Activated CD8-positive, alpha-beta T cell treated with anti-CD3 and anti-CD28 coated beads, Interleukin-2, amount 10 ng/mL, durations not matched to agents 7 days and 5 days (primary cell): ENCODE data around the gene SREBF1. TPM values are rescaled to one million over a fixed set of nuclear protein-coding genes. Genes with fewer than 3 reads are reported as not detected.

Experiments
- ATAC-seq: fragments of 150-1000 bp; cut with Tn5 transposase; one replicate; pipeline ENCODE4 v1.10.0; 2021; ENCODE audit warnings: moderate library complexity
- CTCF ChIA-PET: fragments of 350-600 bp; sonication (Branson Sonifier 250); formaldehyde crosslinking; loops from one replicate; lab custom pipeline; 2021; ENCODE audit warnings: antibody characterized with exemption; lab: Charles Lee
- POLR2A ChIA-PET: fragments of 350-600 bp; sonication (Branson Sonifier 250); formaldehyde crosslinking; loops from one replicate; lab custom pipeline; 2021; ENCODE audit warnings: antibody characterized with exemption; lab: Charles Lee
- DNase-seq: peaks from one replicate; pipeline ENCODE4 v3.0.0-alpha.2; 2020
- H3K27ac Mint-ChIP-seq: one replicate; pipeline ENCODE4 v1.8.0; 2021; ENCODE audit warnings: mild to moderate bottlenecking, mixed read lengths
- H3K27me3 Mint-ChIP-seq: one replicate; pipeline ENCODE4 v1.8.0; 2021; ENCODE audit warnings: low read depth, mixed read lengths
- H3K36me3 Mint-ChIP-seq: one replicate; pipeline ENCODE4 v1.8.0; 2021; ENCODE audit warnings: low read depth, mixed read lengths
- H3K4me1 Mint-ChIP-seq: one replicate; pipeline ENCODE4 v1.8.0; 2021; ENCODE audit warnings: low read depth, mixed read lengths
- H3K4me3 Mint-ChIP-seq: one replicate; pipeline ENCODE4 v1.8.0; 2021; ENCODE audit warnings: mild to moderate bottlenecking, mixed read lengths
- H3K9me3 Mint-ChIP-seq: one replicate; pipeline ENCODE4 v1.8.0; 2022; ENCODE audit warnings: mixed read lengths; ENCODE audit not compliant: insufficient read depth
- total RNA-seq, 2 experiments: library from RNA; stranded (reverse); gene quantifications; one replicate each; pipeline ENCODE4 v1.2.3, GENCODE V29; 2021

Gene SREBF1
- total RNA-seq, 2 experiments from 2014 or later, result 212 to 254 TPM

- ATAC-seq (no peak), DNase-seq (no peak)
- no peaks in the 10 kb centered on the region for H3K27me3 Mint-ChIP-seq
- peaks cover 6% of the 10 kb centered on the region for H3K36me3 Mint-ChIP-seq
- no peaks in the 10 kb centered on the region for H3K4me1 Mint-ChIP-seq
- no peak overlapping the region for H3K4me3 Mint-ChIP-seq
- H3K9me3 Mint-ChIP-seq, result no peaks in the 10 kb centered on the region
- ChIA-PET CTCF (interaction anchor here (0.8 kb wide), 1 partner anchor 47 kb away, joined by 3 read pairs; no protein-coding TSS in a partner anchor), POLR2A (no interaction called here)
- H3K27ac Mint-ChIP-seq, result no peak overlapping the region
Measured at GRCh38 chr17:17872547-17873345, 36.0 kb upstream of the SREBF1 start.

- no peak for DNase-seq
- H3K9me3 Mint-ChIP-seq, result no peaks in the 10 kb centered on the region
- H3K27ac Mint-ChIP-seq, result no peak overlapping the region
- CTCF ChIA-PET, result no interaction called here
- no peak for ATAC-seq
- peaks cover 3% of the 10 kb centered on the region for H3K36me3 Mint-ChIP-seq
- no peak overlapping the region for H3K4me3 Mint-ChIP-seq
- no peaks in the 10 kb centered on the region for H3K4me1 Mint-ChIP-seq
- no peaks in the 10 kb centered on the region for H3K27me3 Mint-ChIP-seq
- POLR2A ChIA-PET, result no interaction called here
Measured at GRCh38 chr17:17871913-17872312, 35.1 kb upstream of the SREBF1 start.

GRCh38 chr17:17870247-17870646, 33.5 kb upstream of the SREBF1 start:
- Mint-ChIP-seq H3K9me3 (no peaks in the 10 kb centered on the region), H3K27ac (no peak overlapping the region), H3K27me3 (no peaks in the 10 kb centered on the region), H3K4me1 (no peaks in the 10 kb centered on the region), H3K4me3 (no peak overlapping the region), H3K36me3 (no peaks in the 10 kb centered on the region)
- ChIA-PET POLR2A (no interaction called here), CTCF (interaction anchor here (0.6 to 1.1 kb wide), 3 partner anchors 49 to 165 kb away, joined by 3 to 4 read pairs (median 3); no protein-coding TSS in a partner anchor)
- DNase-seq (no peak), ATAC-seq (no peak)

DNA sequence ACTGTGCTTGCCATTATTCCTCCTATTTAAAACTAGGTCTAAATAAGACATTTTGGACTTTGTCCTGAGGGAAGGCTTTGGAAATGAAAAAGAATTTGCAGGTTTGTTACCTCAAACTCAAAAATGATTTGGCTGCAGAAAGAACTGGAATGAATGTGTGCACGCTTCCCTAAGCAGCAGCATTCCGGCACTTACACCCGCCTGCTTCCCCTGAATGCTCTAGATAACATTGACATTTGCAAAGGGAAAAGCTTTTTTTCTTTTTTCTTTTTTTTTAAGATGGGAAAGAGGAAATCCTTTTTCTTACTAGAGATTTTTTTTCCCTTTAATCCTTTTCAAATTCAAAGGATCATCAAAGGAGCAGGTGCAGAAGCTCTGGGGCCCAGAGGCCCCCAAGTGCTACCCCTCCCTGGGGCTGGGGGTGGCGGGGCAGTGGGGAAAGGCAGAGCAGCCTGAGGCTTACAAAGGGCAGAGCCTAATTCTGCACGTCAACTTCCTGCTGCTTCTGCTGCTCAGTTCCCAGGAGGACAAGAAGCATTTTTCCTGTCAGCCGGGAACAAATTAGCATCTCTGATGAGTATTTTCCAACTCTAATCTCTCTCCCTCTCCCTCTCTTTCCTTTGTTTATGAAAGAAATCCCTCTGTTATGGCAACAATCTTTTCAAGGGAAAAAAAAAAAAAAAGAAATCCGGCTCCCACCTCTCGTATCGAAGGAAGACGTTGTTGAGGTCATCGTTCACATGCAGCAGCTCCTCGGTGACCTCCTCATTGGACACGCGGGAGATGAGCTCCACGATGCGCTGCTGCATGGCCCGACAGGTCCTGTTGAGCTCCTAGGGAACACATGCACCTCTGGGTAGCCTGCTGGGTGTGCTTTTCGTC, 32.1 kb upstream of the SREBF1 start:
- Mint-ChIP-seq H3K36me3 (no peaks in the 10 kb centered on the region), H3K27ac (no peak overlapping the region), H3K4me3 (no peak overlapping the region), H3K27me3 (no peaks in the 10 kb centered on the region), H3K4me1 (no peaks in the 10 kb centered on the region), H3K9me3 (no peaks in the 10 kb centered on the region)
- ATAC-seq (no peak), DNase-seq (no peak)
- CTCF ChIA-PET, result no interaction called here
- POLR2A ChIA-PET, result no interaction called here

GRCh38 chr17:17866897-17867296, 30.1 kb upstream of the SREBF1 start:
- DNase-seq (no peak), ATAC-seq (no peak)
- H3K4me3 Mint-ChIP-seq, result no peak overlapping the region
- ChIA-PET CTCF (interaction anchor here (0.9 to 1.1 kb wide), 2 partner anchors 52 to 166 kb away, joined by 3 to 4 read pairs; no protein-coding TSS in a partner anchor), POLR2A (no interaction called here)
- H3K36me3 Mint-ChIP-seq, result no peaks in the 10 kb centered on the region
- H3K9me3 Mint-ChIP-seq, result no peaks in the 10 kb centered on the region
- H3K4me1 Mint-ChIP-seq, result peaks cover 16% of the 10 kb centered on the region
- H3K27me3 Mint-ChIP-seq, result no peaks in the 10 kb centered on the region
- H3K27ac Mint-ChIP-seq, result no peak overlapping the region

DNA sequence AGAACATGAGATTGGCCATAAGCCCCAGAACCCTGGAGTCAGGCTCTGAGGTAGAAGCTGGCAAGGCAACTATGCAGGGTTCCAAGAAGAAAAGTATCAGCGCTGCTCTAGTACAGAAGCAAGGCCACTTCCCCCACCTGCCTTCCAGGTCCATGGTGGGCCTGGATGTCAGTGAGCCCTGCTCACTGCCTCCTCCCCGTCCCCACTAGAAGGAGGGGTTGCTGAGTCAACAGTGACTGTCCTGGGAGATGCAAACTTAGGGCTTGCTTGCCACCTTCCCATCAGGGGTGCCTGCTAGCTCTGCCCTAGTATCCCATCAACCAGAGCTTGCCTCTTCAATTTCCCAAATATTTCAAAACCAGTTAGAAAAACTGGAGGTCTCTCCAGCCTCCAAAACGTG, 29.6 kb upstream of the SREBF1 start:
- ATAC-seq (no peak), DNase-seq (no peak)
- Mint-ChIP-seq H3K4me3 (no peak overlapping the region), H3K36me3 (no peaks in the 10 kb centered on the region), H3K9me3 (no peaks in the 10 kb centered on the region), H3K4me1 (peaks cover 17% of the 10 kb centered on the region), H3K27me3 (no peaks in the 10 kb centered on the region), H3K27ac (no peak overlapping the region)
- ChIA-PET CTCF (interaction anchor here (1.1 kb wide), 1 partner anchor 53 kb away, joined by 4 read pairs; no protein-coding TSS in a partner anchor), POLR2A (no interaction called here)

DNA sequence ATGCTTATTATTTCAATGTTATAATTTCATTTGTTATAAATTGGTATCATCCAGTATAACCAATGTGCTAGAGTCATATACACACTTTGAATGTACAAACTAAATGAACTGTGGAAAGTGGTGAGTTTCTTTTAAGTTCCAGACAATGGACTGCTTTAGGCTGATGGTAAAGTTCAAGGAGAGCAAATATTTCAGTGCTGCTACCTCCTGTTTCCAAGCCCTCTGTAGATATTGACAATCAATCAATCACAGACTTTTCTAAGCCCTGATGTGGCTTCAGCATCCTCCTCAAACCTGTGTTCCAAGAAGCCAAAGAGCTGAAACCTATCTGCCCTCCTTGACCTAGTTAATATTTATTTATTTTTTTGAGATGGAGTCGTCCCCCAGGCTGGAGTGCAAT, 28.2 kb upstream of the SREBF1 start:
- CTCF ChIA-PET, result interaction anchor here (1.0 kb wide), 1 partner anchor 10 kb away, joined by 3 read pairs; no protein-coding TSS in a partner anchor
- Mint-ChIP-seq H3K27me3 (no peaks in the 10 kb centered on the region), H3K9me3 (no peaks in the 10 kb centered on the region), H3K27ac (no peak overlapping the region), H3K36me3 (no peaks in the 10 kb centered on the region), H3K4me1 (peaks cover 22% of the 10 kb centered on the region), H3K4me3 (no peak overlapping the region)
- ATAC-seq (no peak), DNase-seq (no peak)
- POLR2A ChIA-PET, result no interaction called here

DNA sequence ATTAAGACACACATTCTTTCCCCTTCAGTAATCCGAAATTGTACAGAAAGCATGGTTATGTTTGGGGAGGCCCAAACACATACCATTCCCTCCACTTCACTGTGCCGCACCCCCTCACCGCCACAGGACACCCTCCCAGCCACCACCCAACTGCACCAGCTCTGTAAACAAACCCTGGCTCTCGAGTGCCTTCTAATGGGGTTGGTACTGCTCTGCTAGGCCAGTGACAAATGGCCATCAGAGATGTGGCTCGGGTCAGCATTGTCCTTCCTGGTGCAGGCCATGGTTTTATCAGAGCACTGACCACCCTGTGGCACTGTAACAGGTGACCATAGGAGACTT, 24.0 kb upstream of the SREBF1 start:
- ChIA-PET CTCF (interaction anchor here (0.7 to 4.9 kb wide), 23 partner anchors 8 to 197 kb away, joined by 3 to 43 read pairs (median 4); partner anchors contain the start of gene SREBF1), POLR2A (interaction anchor here (2.2 kb wide), 1 partner anchor 24 kb away, joined by 9 read pairs; the partner anchor contains the start of gene SREBF1)
- no peaks in the 10 kb centered on the region for H3K27me3 Mint-ChIP-seq
- peaks cover 37% of the 10 kb centered on the region for H3K4me1 Mint-ChIP-seq
- no peaks in the 10 kb centered on the region for H3K9me3 Mint-ChIP-seq
- no peak for DNase-seq
- H3K36me3 Mint-ChIP-seq, result no peaks in the 10 kb centered on the region
- no peak overlapping the region for H3K27ac Mint-ChIP-seq
- no peak overlapping the region for H3K4me3 Mint-ChIP-seq
- no peak for ATAC-seq

DNA sequence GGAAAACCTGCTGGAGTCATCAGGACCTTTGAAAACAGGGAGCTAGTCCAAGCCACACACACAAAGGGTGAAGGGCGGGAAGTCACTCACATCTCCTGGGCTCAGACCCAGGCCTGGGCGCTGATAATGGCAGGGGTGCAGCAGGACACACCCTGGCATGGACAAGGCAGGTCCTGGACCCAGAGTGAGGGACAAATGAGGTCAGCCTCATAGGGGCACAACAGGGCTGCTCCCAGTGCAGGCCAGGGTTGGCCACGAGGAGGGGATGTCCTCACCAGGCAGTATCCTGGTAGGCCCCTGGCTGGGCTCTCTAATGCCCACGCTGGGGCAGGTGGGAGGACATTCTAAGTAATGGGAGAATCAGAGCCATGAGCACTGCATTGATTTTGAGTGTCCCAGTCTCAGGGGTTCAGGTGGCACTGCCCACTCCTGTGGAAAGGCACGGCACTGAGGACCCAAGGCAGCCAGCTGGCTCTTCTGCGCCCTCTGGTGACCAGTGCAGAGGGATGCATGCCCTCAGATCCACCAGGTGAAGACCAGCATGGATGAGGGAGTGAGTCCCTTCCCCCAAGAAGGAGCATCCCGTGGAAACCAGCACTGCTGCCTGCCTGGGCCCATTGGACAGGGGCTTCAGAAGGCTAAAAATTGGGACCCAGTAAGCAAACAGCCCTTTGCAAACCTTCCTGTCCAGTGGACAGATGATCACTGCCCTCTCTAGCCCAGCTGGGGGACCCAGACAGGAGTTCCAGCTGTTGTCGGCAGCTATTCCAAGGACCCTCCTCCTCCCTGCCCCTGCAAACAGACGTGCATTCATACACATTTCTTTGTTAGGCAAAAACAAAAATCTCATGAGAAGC, 23.4 kb upstream of the SREBF1 start:
- Mint-ChIP-seq H3K9me3 (no peaks in the 10 kb centered on the region), H3K27ac (no peak overlapping the region), H3K4me3 (no peak overlapping the region), H3K27me3 (no peaks in the 10 kb centered on the region), H3K4me1 (peaks cover 43% of the 10 kb centered on the region), H3K36me3 (no peaks in the 10 kb centered on the region)
- peak; percentile 79 for DNase-seq
- ChIA-PET CTCF (interaction anchor here (0.7 to 4.9 kb wide), 23 partner anchors 8 to 196 kb away, joined by 3 to 43 read pairs (median 4); partner anchors contain the start of gene SREBF1), POLR2A (interaction anchor here (1.0 to 2.2 kb wide), 2 partner anchors 24 to 178 kb away, joined by 3 to 9 read pairs; partner anchors contain the start of gene SREBF1)
- ATAC-seq, result peak; percentile 89

- ATAC-seq (no peak), DNase-seq (no peak)
- Mint-ChIP-seq H3K27ac (no peak overlapping the region), H3K4me3 (no peak overlapping the region), H3K9me3 (no peaks in the 10 kb centered on the region), H3K4me1 (peaks cover 52% of the 10 kb centered on the region), H3K27me3 (no peaks in the 10 kb centered on the region), H3K36me3 (no peaks in the 10 kb centered on the region)
- POLR2A ChIA-PET, result interaction anchor here (4.9 kb wide), 1 partner anchor 22 kb away, joined by 45 read pairs; the partner anchor contains the start of gene SREBF1
- CTCF ChIA-PET, result interaction anchor here (4.3 kb wide), 1 partner anchor 45 kb away, joined by 27 read pairs; no protein-coding TSS in a partner anchor
Measured at GRCh38 chr17:17857496-17857895, 20.7 kb upstream of the SREBF1 start.

DNA sequence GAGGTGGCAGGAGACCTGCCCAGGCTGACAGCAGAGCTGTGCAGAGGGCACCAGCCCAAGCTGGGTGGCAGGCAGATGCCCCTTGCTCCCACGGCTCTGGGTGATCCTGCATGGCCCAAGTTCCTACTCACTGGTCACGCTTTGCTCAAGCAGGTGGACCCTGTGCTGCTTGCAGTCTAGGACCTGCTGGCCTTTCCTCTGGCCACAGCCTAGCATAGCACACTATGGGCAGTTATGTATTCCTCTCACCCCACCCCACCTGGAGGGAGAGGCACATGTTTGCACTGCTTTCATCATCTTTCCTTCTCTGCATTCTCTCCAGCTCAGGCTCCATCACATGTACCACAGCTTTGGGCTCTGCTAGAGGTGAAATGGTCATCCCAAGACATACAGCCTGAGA, 19.6 kb upstream of the SREBF1 start:
- H3K27ac Mint-ChIP-seq, result no peak overlapping the region
- H3K9me3 Mint-ChIP-seq, result no peaks in the 10 kb centered on the region
- POLR2A ChIA-PET, result interaction anchor here (0.9 to 4.9 kb wide), 4 partner anchors 20 to 174 kb away, joined by 3 to 45 read pairs (median 3); partner anchors contain the start of gene SREBF1
- peaks cover 7% of the 10 kb centered on the region for H3K36me3 Mint-ChIP-seq
- peaks cover 57% of the 10 kb centered on the region for H3K4me1 Mint-ChIP-seq
- DNase-seq, result no peak
- no peak overlapping the region for H3K4me3 Mint-ChIP-seq
- ATAC-seq, result no peak
- CTCF ChIA-PET, result interaction anchor here (0.8 to 4.3 kb wide), 6 partner anchors 21 to 174 kb away, joined by 3 to 27 read pairs (median 6); no protein-coding TSS in a partner anchor
- no peaks in the 10 kb centered on the region for H3K27me3 Mint-ChIP-seq
